Vagina (tissue), 2 donors: ENCODE results near the gene PIK3R4.

Experiments
- CTCF ChIP-seq, 3 experiments: fragments of 450-650 bp in 2 of 3; fragments of 200-600 bp in 1 of 3; sonication (generic) in 1 of 3; IDR thresholded peaks; one replicate each; pipeline ENCODE4 v1.5.1; 2017 to 2019; ENCODE audit warnings: antibody characterized with exemption in 3 of 3, mild to moderate bottlenecking in 2 of 3, moderate library complexity in 2 of 3
- POLR2A ChIP-seq, 2 donors: fragments of 450-650 bp; IDR thresholded peaks; one replicate each; pipeline ENCODE4 v1.6.1; 2017; ENCODE audit warnings: antibody characterized with exemption in 2 of 2, mild to moderate bottlenecking in 2 of 2, moderate library complexity in 2 of 2

GRCh38 chr3:130682131-130682530, 64.5 kb downstream of the PIK3R4 start:
- TF ChIP-seq CTCF (IDR thresholded peaks at IDR 0.05) (no peak), POLR2A (IDR thresholded peaks at IDR 0.05) (no peak)
